Activated CD8-positive, alpha-beta memory T cell treated with anti-CD3 and anti-CD28 coated beads, Interleukin-2, amount 50 U/mL, for 4 hours (primary cell): Measurements from ENCODE around the gene PPP2R5C.

Source experiments
- DNase-seq: peaks from one replicate; pipeline ENCODE4 v3.0.0-alpha.2; 2020

PPP2R5C gene

GRCh38 chr14:101817501-101818001 lies 56.0 kb downstream of the PPP2R5C start:
- DNase-seq = peak; percentile 43

GRCh38 chr14:101819251-101819990 lies 57.9 kb downstream of the PPP2R5C start:
- peak; percentile 54 for DNase-seq

- DNase-seq = peak; percentile 46
Measured at GRCh38 chr14:101820283-101820798, 58.8 kb downstream of the PPP2R5C start.

- DNase-seq = peak; percentile 47
Measured at GRCh38 chr14:101821528-101821927, 60.0 kb downstream of the PPP2R5C start.

GRCh38 chr14:101823066-101823465 lies 61.6 kb downstream of the PPP2R5C start:
- DNase-seq = no peak

GRCh38 chr14:101823511-101824120 lies 62.1 kb downstream of the PPP2R5C start:
- peak; percentile 66 for DNase-seq

GRCh38 chr14:101824339-101824727 lies 62.8 kb downstream of the PPP2R5C start:
- no peak for DNase-seq

GRCh38 chr14:101825797-101826196 lies 64.3 kb downstream of the PPP2R5C start:
- no peak for DNase-seq

- no peak for DNase-seq
Measured at GRCh38 chr14:101826351-101826750, 64.8 kb downstream of the PPP2R5C start.

GRCh38 chr14:101827286-101827685 lies 65.8 kb downstream of the PPP2R5C start:
- DNase-seq = no peak

- no peak for DNase-seq
Measured at GRCh38 chr14:101828046-101828445, 66.5 kb downstream of the PPP2R5C start.

GRCh38 chr14:101830271-101830670 lies 68.8 kb downstream of the PPP2R5C start:
- DNase-seq = no peak

- no peak for DNase-seq
Measured at GRCh38 chr14:101833045-101833444, 71.5 kb downstream of the PPP2R5C start.

- DNase-seq = no peak
Measured at GRCh38 chr14:101834397-101834796, 72.9 kb downstream of the PPP2R5C start.

- no peak for DNase-seq
Measured at GRCh38 chr14:101834800-101835547, 73.5 kb downstream of the PPP2R5C start.

- no peak for DNase-seq
Measured at GRCh38 chr14:101835566-101835965, 74.1 kb downstream of the PPP2R5C start.

- no peak for DNase-seq
Measured at GRCh38 chr14:101836135-101836534, 74.6 kb downstream of the PPP2R5C start.

GRCh38 chr14:101838476-101838875 lies 77.0 kb downstream of the PPP2R5C start:
- no peak for DNase-seq

GRCh38 chr14:101839236-101839635 lies 77.7 kb downstream of the PPP2R5C start:
- DNase-seq = no peak

- no peak for DNase-seq
Measured at GRCh38 chr14:101839661-101840060, 78.2 kb downstream of the PPP2R5C start.

GRCh38 chr14:101840649-101841369 lies 79.3 kb downstream of the PPP2R5C start:
- DNase-seq = no peak

- no peak for DNase-seq
Measured at GRCh38 chr14:101843038-101843437, 81.5 kb downstream of the PPP2R5C start.

GRCh38 chr14:101843665-101844064 lies 82.2 kb downstream of the PPP2R5C start:
- peak; percentile 41 for DNase-seq
